Measurements from ENCODE around the gene TGFBR3.

The TGFBR3 gene

GRCh38 chr1:91796390-91796654 is 89.6 kb downstream of the TGFBR3 start:
- no peak for DNase-seq

DNA sequence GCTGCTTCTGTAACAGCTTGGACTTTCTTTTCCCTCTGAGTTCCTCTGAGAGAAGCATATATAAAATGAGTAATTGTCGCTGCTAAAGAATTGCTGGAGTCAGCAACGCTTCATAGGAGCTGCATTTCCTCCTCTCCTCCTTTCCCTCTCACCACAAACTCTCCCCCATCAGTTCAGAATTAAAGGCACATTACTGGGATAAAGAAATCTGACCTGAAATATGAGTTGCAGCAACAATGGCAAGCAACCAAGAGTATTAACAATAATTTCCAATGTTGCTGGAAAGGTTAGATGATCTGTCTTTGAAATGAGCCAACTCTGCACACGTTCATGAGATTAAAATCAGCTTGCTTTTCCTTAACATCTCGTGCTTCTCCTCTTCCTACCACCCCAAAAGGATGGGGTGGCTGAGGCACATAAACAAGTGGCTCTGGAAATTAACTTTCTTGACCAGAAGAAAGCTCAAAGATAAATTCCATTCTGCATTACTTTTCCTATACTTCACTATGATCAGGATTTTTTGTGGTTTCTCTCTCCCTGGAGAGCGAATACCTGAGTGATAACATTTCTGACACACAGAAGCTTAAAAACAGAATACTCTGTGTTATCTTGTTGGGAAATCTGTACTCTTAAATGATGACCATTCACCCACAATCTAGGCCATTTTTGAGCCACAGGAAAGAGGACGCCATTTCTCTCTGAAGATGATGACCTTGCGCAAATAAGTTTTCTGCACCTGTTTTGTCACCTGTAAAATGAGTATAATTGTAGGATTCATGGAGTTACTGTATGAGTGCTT is 90.2 kb downstream of the TGFBR3 start:
- no peak for DNase-seq

- no peak for DNase-seq
Observed at GRCh38 chr1:91793877-91794276, 92.1 kb downstream of the TGFBR3 start.

DNA sequence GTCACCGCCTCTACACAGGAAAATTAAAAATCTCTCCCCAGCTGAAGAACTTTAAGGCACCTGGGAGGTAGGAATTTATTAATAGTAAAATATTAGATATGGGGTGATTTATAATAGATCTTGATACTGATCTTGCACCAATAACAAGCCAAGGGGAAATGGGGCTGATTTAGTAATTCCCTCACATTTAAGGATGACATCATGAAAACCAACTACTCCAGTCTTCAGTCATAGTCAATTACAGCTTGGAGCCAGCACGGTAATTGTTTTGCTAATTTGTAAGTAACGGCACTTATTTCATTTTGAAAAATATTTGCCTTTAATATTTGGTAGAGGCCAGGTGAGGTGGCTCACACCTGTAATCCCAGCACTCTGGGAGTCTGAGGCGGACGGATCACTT is 92.8 kb downstream of the TGFBR3 start:
- no peak for DNase-seq

DNA sequence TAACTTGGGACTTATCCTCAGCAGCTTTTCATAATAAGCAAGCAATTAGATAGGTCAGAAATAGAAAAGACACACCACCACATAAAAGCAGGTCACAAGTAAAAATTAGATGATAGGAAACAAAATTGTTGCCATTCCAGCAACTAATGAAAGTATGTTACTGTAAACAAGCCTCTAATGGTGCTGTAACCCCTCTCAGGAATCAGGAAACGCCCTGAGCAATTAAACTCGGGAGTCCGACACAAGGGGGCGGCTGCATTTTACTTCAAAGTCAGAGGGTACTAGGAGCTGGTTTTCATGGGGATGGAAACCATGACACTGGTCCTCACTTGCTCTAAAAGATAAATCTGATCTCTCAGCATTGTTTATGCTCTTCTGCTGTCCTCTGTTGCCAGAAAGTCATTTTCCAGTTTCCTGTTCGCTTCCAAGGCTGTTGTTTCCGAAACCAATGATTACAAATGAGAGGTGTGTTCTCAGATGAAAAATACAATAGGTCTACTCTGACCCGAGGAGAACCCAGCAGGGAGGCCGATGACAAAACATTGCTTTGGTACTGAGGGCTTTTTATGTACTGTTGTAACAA is 93.4 kb downstream of the TGFBR3 start:
- no peak for DNase-seq

DNA sequence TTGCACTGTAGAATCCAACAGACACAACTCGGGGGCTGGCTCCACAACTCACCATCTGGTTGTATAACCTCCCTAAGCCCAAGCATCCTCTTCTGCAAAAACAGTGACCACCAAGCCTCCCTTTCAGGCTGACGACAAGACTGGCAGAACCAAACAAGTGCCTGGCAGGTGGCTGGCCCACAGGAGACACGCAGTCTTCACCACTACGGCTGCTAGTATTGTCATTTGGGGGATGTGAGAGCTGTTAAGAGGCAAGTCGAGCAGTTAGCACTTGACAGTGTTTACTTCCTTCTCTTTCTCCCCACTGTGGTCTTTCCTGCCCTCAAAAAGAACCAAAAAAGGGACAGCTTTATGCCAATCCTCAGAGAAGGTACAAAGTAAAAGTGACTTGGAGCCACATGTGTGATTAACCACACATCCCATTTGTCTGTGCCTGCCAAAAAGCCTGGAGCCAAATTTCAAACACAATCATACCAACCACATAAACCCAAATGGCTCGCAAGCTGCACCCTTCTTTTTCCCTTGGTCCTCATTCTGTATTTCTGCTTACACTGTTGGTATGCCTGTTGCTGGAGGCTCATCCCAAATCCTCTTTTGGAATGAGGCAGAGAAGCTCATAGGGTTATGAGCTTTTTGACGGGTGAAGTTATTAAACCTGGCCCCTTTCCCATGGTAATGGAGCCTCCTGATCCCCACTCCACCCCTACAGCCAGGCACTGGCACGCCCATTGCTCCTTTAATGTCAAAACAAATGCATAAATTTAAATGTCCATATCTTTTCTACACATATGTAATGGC is 94.1 kb downstream of the TGFBR3 start:
- no peak for DNase-seq

GRCh38 chr1:91791103-91791502 is 94.8 kb downstream of the TGFBR3 start:
- no peak for DNase-seq

GRCh38 chr1:91790392-91790791 is 95.6 kb downstream of the TGFBR3 start:
- DNase-seq: no peak

- DNase-seq: no peak
Observed at GRCh38 chr1:91789273-91789997, 96.5 kb downstream of the TGFBR3 start.

DNA sequence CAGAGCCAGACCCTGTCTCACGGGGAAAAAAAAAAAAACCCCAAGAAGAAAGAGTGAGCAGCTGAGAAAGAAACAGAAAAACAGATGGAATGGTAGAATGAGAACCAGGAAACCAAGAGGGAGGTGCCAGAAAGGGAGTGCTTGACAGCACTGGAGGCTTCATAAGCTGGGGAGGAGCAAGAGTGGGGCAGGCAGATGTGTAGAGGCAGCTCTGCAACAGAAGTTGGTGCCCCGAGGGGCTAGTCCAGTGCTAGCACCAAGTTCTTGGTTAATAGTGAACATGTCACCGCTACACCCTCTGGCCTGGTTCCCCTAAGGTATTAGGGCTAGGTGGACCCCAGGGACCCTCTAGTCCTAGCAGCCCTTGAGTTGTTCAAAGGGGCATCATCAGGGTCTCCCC is 98.0 kb downstream of the TGFBR3 start:
- DNase-seq: no peak

- no peak for DNase-seq
Observed at GRCh38 chr1:91784616-91785015, 101.3 kb downstream of the TGFBR3 start.

GRCh38 chr1:91784191-91784590 is 101.8 kb downstream of the TGFBR3 start:
- no peak for DNase-seq

GRCh38 chr1:91783423-91784170 is 102.4 kb downstream of the TGFBR3 start:
- no peak for DNase-seq

DNA sequence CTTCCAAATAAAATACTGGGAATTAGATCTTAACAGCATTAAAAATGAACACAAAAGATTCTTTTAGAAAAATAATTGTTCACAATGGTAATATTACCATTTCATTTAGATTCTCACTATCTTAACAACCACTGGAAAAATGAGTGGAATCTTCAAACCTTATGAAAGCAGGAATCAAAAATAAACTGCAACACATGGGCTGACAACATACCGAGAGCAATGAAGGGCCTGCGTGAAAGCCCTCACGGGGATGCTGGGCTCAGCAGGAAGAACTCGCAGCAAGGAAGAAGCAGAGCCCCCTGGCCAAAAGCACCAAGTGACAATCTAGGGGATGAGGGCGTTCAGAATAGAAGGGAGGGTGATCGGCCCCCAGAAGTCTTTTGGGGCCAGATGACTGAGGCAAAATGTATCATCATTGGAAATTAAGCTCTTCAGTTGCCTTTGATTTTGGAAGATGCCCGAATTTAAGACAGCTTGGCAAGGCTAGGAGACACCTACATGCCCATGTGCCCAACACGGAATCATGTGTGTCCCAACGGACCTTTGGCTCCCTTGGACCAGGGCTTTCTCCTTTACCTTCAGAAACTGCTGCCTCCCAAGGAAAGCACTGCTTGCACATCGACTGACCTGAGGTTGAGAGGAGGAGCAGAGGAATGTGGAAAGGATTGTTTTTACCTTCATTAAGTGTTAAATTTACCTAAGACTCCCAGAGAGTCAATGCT is 103.9 kb downstream of the TGFBR3 start:
- DNase-seq: no peak

DNA sequence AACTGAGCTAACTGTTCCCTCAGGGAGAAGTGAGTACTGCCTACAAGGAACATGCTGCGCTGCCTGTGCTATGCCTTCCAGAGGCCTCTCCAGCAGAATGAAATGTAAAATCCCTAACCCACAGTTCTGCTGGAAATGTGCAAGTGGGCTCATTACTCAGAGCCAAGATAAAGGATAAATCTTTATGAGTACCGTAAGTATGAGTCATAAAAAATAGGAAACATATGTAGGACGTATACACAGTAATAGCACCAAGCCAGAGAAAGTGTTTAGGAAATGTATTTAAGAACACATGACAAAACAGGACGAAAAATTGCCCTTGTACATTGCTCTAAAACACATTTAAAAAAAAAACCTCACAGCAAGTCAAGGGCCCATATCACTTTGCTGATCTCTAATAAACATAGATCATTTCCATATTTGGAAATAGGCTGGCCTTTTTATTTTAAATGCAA is 104.6 kb downstream of the TGFBR3 start:
- no peak for DNase-seq

GRCh38 chr1:91779548-91780021 is 106.4 kb downstream of the TGFBR3 start:
- no peak for DNase-seq

DNA sequence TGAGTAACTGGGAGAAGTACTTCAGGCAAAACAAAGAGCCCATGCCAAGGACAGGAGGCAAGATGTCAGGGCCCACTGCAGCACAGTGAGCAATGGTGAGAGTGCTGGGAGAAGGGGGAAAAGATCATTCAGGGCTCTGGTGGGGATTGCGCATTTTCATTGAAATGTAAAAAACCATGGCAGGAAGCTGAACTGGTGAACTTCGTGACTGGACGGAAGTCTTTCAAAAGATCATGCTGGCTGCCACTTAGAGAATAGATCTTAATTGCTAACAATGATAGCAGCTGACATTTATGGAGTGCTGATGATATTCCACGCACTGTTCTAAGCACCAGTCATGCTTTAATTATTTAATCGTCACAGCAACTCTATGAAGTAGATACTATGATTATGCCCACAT is 107.0 kb downstream of the TGFBR3 start:
- DNase-seq: no peak

DNA sequence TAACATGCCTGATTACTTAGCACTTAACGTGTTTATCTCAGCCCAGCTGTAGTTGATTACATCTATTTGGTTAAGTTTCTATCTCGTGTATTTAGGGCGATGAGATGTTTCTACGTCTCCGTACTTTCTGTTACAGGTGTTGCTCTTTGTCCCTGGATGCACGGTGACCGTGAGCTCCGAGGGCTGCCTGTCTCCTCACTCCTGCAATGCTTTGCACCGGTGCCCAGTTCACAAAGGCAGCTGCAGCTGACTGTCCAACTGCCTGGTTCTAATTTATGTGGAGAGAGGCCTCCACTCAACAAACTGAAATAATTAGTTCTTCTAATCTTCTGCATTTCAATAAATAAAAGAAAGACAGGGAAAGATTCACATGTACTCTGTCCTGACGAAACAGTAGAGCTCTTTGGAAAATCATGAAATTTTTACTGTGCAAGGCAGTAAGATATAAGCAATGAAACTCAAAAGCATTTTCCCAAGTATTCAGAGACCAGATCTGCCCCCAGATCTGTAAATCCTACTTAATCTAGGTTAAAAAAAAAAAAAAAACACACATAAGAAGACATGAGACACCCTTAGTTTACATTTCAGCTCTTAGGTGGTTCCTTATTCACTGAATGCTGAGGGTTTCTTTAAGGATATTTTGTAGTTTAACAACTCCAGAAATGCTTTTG is 108.2 kb downstream of the TGFBR3 start:
- no peak for DNase-seq

- DNase-seq: no peak
Observed at GRCh38 chr1:91777196-91777595, 108.8 kb downstream of the TGFBR3 start.

DNA sequence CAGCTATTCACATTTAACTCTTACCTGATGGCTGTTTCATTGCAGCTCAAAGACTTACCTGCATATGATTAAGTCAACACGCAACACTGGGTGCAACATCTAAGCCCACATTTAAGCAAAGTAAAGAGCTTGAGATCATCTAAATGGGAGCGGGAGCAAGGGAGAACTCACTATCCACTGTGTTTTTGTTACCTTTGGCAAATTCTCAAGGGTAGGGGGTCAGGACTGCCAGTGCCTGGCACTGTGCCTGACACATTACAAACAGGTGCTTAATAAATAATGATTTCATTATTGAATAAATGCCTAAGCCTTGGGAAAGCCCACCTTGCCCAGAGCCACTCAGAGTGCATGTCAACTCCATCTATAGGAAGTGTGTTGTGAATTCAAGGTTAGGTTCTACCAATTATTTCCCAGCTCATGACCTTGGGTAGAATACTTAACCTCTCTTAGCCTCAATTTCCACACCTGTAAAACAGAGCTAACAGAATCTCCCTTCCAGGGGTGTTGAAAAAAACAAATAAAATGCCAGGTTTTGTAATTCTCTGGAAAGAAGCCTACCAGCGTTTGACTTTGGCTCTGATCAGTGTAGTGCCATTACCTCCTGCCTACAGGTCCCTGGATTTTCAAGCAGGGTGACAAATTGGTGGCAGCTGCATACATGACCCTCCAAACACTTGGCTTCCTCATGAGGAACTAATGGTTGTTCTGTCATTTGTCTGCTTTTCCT is 109.7 kb downstream of the TGFBR3 start:
- DNase-seq: no peak

GRCh38 chr1:91775227-91775626 is 110.7 kb downstream of the TGFBR3 start:
- no peak for DNase-seq
